ENCODE data around the gene ZNF525. TPM values are rescaled to one million over a fixed set of nuclear protein-coding genes. Genes with fewer than 3 reads are reported as not detected.
"Not testable (repeated sequence)": the region's sequence is repeated elsewhere in the genome, so short reads cannot be mapped to it uniquely, and the experiment has no call there.

The ZNF525 gene
- total RNA-seq, 1 donor from 2014 or later = 14.2 TPM

DNA sequence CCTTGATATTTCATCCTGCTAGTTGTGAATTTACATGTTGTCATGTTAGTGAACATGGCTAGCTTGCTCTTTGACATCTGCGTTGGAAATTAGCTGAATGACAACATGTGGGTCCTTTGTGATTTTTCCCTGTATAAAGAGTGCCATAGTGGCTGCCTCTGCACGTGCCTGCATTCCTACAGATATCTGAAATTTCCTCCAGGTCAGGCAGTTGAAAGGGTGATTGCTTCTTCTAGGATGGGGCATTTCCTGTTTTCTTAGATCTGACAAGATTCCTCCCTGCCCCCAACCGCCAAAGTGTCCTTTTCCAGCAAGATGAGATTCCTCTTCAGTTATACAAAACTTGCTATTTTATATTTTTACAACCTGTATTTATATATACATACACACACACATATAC, 8.8 kb downstream of the ZNF525 start:
- DNase-seq (ENCODE audit: low spot score) = no peak
- Mint-ChIP-seq H3K36me3 (ENCODE audit: low read depth) (peaks cover 88% of the 10 kb centered on the region), H3K27ac (no peak overlapping the region), H3K9me3 (peaks cover 54% of the 10 kb centered on the region), H3K4me3 (ENCODE audit: low read depth) (no peak overlapping the region), H3K27me3 (ENCODE audit: low read depth) (no peaks in the 10 kb centered on the region), H3K4me1 (ENCODE audit: low read depth) (no peaks in the 10 kb centered on the region)
- intact Hi-C loops (cut with micrococcal nuclease) = no loop called here

DNA sequence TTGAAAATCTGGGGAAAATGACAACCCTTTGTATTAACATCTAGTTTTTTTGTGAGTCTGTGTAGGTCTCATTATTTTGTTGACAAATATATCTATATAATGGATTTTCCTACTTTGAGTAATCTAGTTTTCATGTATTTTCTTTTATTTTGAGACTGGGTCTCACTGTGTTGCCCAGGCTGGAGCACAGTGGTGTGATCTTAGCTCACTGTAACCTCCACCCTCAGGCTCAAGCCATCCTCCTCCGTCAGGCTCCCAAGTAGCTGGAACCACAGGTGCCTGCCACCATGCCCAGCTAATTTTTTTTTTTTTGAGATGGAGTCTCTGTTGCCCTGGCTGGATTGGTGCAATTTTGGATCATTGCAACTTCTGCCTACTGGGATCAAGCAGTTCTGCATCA, 9.2 kb downstream of the ZNF525 start:
- Mint-ChIP-seq H3K27ac (no peak overlapping the region), H3K27me3 (ENCODE audit: low read depth) (no peaks in the 10 kb centered on the region), H3K4me1 (ENCODE audit: low read depth) (no peaks in the 10 kb centered on the region), H3K36me3 (ENCODE audit: low read depth) (peaks cover 89% of the 10 kb centered on the region), H3K4me3 (ENCODE audit: low read depth) (no peak overlapping the region), H3K9me3 (peaks cover 54% of the 10 kb centered on the region)
- intact Hi-C loops (cut with micrococcal nuclease) = no loop called here
- DNase-seq (ENCODE audit: low spot score) = no peak

DNA sequence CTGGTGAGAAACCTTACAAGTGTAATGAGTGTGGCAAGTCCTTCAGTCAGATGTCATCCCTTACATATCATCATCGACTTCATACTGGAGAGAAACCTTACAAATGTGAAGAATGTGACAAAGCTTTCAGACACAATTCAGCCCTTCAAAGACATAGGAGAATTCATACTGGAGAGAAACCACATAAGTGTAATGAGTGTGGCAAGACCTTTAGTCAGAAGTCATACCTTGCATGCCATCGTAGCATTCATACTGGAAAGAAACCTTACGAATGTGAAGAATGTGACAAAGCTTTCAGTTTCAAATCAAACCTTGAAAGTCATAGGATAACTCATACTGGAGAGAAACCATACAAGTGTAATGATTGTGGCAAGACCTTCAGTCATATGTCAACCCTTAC, 15.9 kb downstream of the ZNF525 start:
- Mint-ChIP-seq H3K36me3 (ENCODE audit: low read depth) (peaks cover 90% of the 10 kb centered on the region), H3K27me3 (ENCODE audit: low read depth) (no peaks in the 10 kb centered on the region), H3K9me3 (peaks cover 82% of the 10 kb centered on the region), H3K4me3 (ENCODE audit: low read depth) (no peak overlapping the region), H3K27ac (no peak overlapping the region), H3K4me1 (ENCODE audit: low read depth) (no peaks in the 10 kb centered on the region)
- intact Hi-C loops (cut with micrococcal nuclease) = no loop called here
- DNase-seq (ENCODE audit: low spot score) = no peak

DNA sequence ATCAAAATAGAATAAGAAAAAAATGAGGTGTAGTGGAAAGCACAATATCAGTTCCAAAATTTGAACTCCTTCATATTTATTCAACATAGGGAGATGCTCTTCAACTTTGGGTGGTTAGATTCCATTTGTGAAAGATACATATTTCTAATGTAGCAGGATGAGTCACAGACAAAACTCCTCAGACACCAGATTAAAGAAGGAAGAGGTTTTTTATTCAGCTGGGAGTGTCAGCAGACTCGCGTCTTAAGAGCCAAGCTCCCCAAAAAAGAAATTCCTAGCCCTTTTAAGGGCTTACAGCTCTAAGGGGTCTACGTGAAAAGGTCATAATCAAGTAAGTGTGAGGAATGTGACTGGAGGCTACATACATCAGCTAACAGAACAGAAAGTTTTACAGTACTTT, 22.7 kb downstream of the ZNF525 start:
- Mint-ChIP-seq H3K4me3 (ENCODE audit: low read depth) (no peak overlapping the region), H3K9me3 (peaks cover 74% of the 10 kb centered on the region), H3K4me1 (ENCODE audit: low read depth) (no peaks in the 10 kb centered on the region), H3K27me3 (ENCODE audit: low read depth) (no peaks in the 10 kb centered on the region), H3K36me3 (ENCODE audit: low read depth) (peaks cover 44% of the 10 kb centered on the region), H3K27ac (no peak overlapping the region)
- no peak for DNase-seq (ENCODE audit: low spot score)
- intact Hi-C loops (cut with micrococcal nuclease) = no loop called here

DNA sequence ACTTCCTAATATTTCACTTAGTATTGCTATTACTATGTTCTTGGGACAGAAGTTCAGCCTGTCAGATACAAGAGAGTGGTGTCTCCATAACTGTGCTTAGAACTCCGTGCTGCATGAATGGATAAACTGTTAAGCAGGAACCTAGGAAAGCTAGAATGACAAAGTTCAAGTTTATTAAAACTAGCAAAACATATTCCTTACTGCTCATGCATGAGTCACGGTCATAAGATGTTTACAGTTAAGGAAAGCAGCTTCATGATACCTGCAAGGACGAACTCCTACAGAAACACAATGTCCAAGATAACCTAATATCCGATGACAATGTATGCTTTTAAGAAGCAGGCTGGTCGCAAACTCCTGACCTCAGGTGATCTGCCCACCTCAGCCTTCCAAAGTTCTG, 23.4 kb downstream of the ZNF525 start:
- Mint-ChIP-seq H3K36me3 (ENCODE audit: low read depth) (peaks cover 40% of the 10 kb centered on the region), H3K4me1 (ENCODE audit: low read depth) (peaks cover 2% of the 10 kb centered on the region), H3K4me3 (ENCODE audit: low read depth) (no peak overlapping the region), H3K27me3 (ENCODE audit: low read depth) (no peaks in the 10 kb centered on the region), H3K9me3 (peaks cover 74% of the 10 kb centered on the region), H3K27ac (no peak overlapping the region)
- DNase-seq (ENCODE audit: low spot score) = no peak
- intact Hi-C loops (cut with micrococcal nuclease) = no loop called here

- DNase-seq (ENCODE audit: low spot score) = no peak
- Mint-ChIP-seq H3K9me3 (peaks cover 70% of the 10 kb centered on the region), H3K4me3 (ENCODE audit: low read depth) (no peak overlapping the region), H3K27me3 (ENCODE audit: low read depth) (no peaks in the 10 kb centered on the region), H3K27ac (no peak overlapping the region), H3K4me1 (ENCODE audit: low read depth) (peaks cover 3% of the 10 kb centered on the region), H3K36me3 (ENCODE audit: low read depth) (peaks cover 39% of the 10 kb centered on the region)
- intact Hi-C loops (cut with micrococcal nuclease) = no loop called here
Measured at GRCh38 chr19:53389571-53389970, 24.1 kb downstream of the ZNF525 start.

GRCh38 chr19:53389978-53390377, 24.5 kb downstream of the ZNF525 start:
- intact Hi-C loops (cut with micrococcal nuclease) = loop anchor here (10.0 kb wide), 1 partner anchor 445 kb away; no protein-coding TSS in a partner anchor
- Mint-ChIP-seq H3K27ac (no peak overlapping the region), H3K9me3 (peaks cover 66% of the 10 kb centered on the region), H3K36me3 (ENCODE audit: low read depth) (peaks cover 38% of the 10 kb centered on the region), H3K4me1 (ENCODE audit: low read depth) (peaks cover 6% of the 10 kb centered on the region), H3K4me3 (ENCODE audit: low read depth) (no peak overlapping the region), H3K27me3 (ENCODE audit: low read depth) (no peaks in the 10 kb centered on the region)
- no peak for DNase-seq (ENCODE audit: low spot score)

DNA sequence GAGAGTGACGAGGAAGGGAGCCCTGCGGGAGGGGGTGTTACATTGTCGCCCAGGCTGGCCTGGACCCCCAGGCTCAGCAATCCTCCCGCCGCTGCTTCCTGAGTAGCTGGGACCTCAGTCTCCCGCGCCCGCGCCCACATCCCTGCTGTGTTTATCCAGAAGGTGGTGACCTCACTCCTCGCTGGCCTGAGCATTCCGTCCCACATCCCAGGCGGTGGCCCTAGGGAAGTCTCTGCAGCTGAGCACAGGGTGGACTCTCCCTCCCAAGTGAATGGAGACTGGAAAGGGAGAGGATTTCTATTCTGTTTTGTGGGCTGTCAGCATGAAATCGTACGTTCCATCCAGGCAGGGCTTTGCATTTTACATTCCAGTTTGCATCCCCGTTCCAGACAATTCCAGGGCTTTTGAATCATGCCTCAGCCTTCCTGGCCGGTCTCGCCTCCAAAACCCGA, 29.0 kb downstream of the ZNF525 start:
- peaks cover 19% of the 10 kb centered on the region for H3K4me1 Mint-ChIP-seq (ENCODE audit: low read depth)
- peak overlapping the region; percentile 98 for H3K4me3 Mint-ChIP-seq (ENCODE audit: low read depth)
- H3K9me3 Mint-ChIP-seq = peaks cover 42% of the 10 kb centered on the region
- H3K27ac Mint-ChIP-seq = peak overlapping the region; percentile 83
- intact Hi-C loops (cut with micrococcal nuclease) = loop anchor here (2.0 to 10.0 kb wide), 2 partner anchors 62 to 450 kb away; partner anchors contain the start of gene ZNF845
- DNase-seq (ENCODE audit: low spot score) = no peak
- H3K27me3 Mint-ChIP-seq (ENCODE audit: low read depth) = no peaks in the 10 kb centered on the region
- peaks cover 48% of the 10 kb centered on the region for H3K36me3 Mint-ChIP-seq (ENCODE audit: low read depth)

- DNase-seq (ENCODE audit: low spot score) = peak; percentile 91
- H3K4me3 Mint-ChIP-seq (ENCODE audit: low read depth) = peak within 1 kb of the TSS; percentile 98
- intact Hi-C loops (cut with micrococcal nuclease) = loop anchor here (1.0 to 10.0 kb wide), 4 partner anchors 30 to 450 kb away; partner anchors contain the start of genes ZNF525, ZNF761 and ZNF845
- H3K36me3 Mint-ChIP-seq (ENCODE audit: low read depth) = peaks cover 49% of the 10 kb centered on the region
- H3K9me3 Mint-ChIP-seq = peaks cover 41% of the 10 kb centered on the region
- peak within 1 kb of the TSS; percentile 83 for H3K27ac Mint-ChIP-seq
- H3K27me3 Mint-ChIP-seq (ENCODE audit: low read depth) = no peaks in the 10 kb centered on the region
- peaks cover 19% of the 10 kb centered on the region for H3K4me1 Mint-ChIP-seq (ENCODE audit: low read depth)
Measured at GRCh38 chr19:53394974-53395839, 29.7 kb downstream of the ZNF525 start, which contains the start of gene ZNF765. Gene ZNF765 (plus strand): TSS chr19:53395149. CDS start chr19:53398016, 2,867 bp downstream.

GRCh38 chr19:53395840-53396524, 30.5 kb downstream of the ZNF525 start:
- Mint-ChIP-seq H3K36me3 (ENCODE audit: low read depth) (peaks cover 56% of the 10 kb centered on the region), H3K9me3 (peaks cover 40% of the 10 kb centered on the region), H3K4me1 (ENCODE audit: low read depth) (peaks cover 19% of the 10 kb centered on the region), H3K27ac (peak overlapping the region; percentile 83), H3K4me3 (ENCODE audit: low read depth) (peak overlapping the region; percentile 98)
- DNase-seq (ENCODE audit: low spot score); H3K27me3 Mint-ChIP-seq (ENCODE audit: low read depth): not testable (repeated sequence)
- intact Hi-C loops (cut with micrococcal nuclease) = loop anchor here (1.0 to 10.0 kb wide), 4 partner anchors 31 to 451 kb away; partner anchors contain the start of genes ZNF525, ZNF761 and ZNF845

- peaks cover 19% of the 10 kb centered on the region for H3K4me1 Mint-ChIP-seq (ENCODE audit: low read depth)
- no peak overlapping the region for H3K27ac Mint-ChIP-seq
- no peaks in the 10 kb centered on the region for H3K27me3 Mint-ChIP-seq (ENCODE audit: low read depth)
- H3K36me3 Mint-ChIP-seq (ENCODE audit: low read depth) = peaks cover 61% of the 10 kb centered on the region
- DNase-seq (ENCODE audit: low spot score) = no peak
- H3K4me3 Mint-ChIP-seq (ENCODE audit: low read depth) = peak overlapping the region; percentile 98
- H3K9me3 Mint-ChIP-seq = peaks cover 39% of the 10 kb centered on the region
- intact Hi-C loops (cut with micrococcal nuclease) = loop anchor here (5.0 to 10.0 kb wide), 2 partner anchors 36 to 452 kb away; partner anchors contain the start of gene ZNF761
Measured at GRCh38 chr19:53396525-53396868, 31.0 kb downstream of the ZNF525 start.

- H3K27ac Mint-ChIP-seq; DNase-seq (ENCODE audit: low spot score); H3K4me3 Mint-ChIP-seq (ENCODE audit: low read depth); H3K27me3 Mint-ChIP-seq (ENCODE audit: low read depth): not testable (repeated sequence)
- H3K36me3 Mint-ChIP-seq (ENCODE audit: low read depth) = peaks cover 76% of the 10 kb centered on the region
- H3K9me3 Mint-ChIP-seq = peaks cover 37% of the 10 kb centered on the region
- H3K4me1 Mint-ChIP-seq (ENCODE audit: low read depth) = peaks cover 19% of the 10 kb centered on the region
- intact Hi-C loops (cut with micrococcal nuclease) = loop anchor here (5.0 to 10.0 kb wide), 2 partner anchors 34 to 453 kb away; partner anchors contain the start of gene ZNF761
Measured at GRCh38 chr19:53397918-53398317, 32.4 kb downstream of the ZNF525 start.
